Loucy (cell line): Measurements from ENCODE around the gene IRGQ.

Experiments
- H2AFZ ChIP-seq: fragments of 200-600 bp; sonication (generic); 2 replicates; pipeline ENCODE4 v1.6.0; 2016; ENCODE audit warnings: antibody characterized with exemption, mild to moderate bottlenecking, low read length, moderate library complexity
- H3F3A ChIP-seq: fragments of 200-600 bp; 2 replicates; pipeline ENCODE4 v1.6.0; 2016; ENCODE audit warnings: antibody characterized with exemption, low read depth, mild to moderate bottlenecking
- H3K27me3 ChIP-seq: fragments of 200-600 bp; sonication (generic); 2 replicates; pipeline ENCODE4 v1.6.1; 2014; ENCODE audit warnings: low read length, mild to moderate bottlenecking; ENCODE audit not compliant: insufficient read depth, poor library complexity, severe bottlenecking
- H3K36me3 ChIP-seq: fragments of 200-600 bp; sonication (generic); 2 replicates; pipeline ENCODE4 v1.6.1; 2016; ENCODE audit warnings: low read length; ENCODE audit not compliant: insufficient read depth
- H3K4me1 ChIP-seq: fragments of 200-600 bp; sonication (generic); 2 replicates; pipeline ENCODE4 v1.5.1; 2014; ENCODE audit warnings: low read length, mild to moderate bottlenecking; ENCODE audit not compliant: insufficient read depth, poor library complexity, severe bottlenecking
- H3K4me2 ChIP-seq: fragments of 200-600 bp; sonication (generic); 2 replicates; pipeline ENCODE4 v1.6.0; 2014; ENCODE audit warnings: antibody characterized with exemption, low read length, low read depth, mild to moderate bottlenecking; ENCODE audit not compliant: poor library complexity, severe bottlenecking
- H3K4me3 ChIP-seq: fragments of 200-600 bp; sonication (generic); 2 replicates; pipeline ENCODE4 v1.5.1; 2014; ENCODE audit warnings: low read length, mild to moderate bottlenecking, mixed read lengths; ENCODE audit not compliant: poor library complexity, severe bottlenecking
- H3K79me2 ChIP-seq: fragments of 200-600 bp; sonication (generic); 2 replicates; pipeline ENCODE4 v1.6.1; 2014; ENCODE audit warnings: low read length; ENCODE audit not compliant: insufficient read depth
- H3K9ac ChIP-seq: fragments of 200-600 bp; sonication (generic); 2 replicates; pipeline ENCODE4 v1.6.0; 2014; ENCODE audit warnings: mild to moderate bottlenecking, low read depth, low read length, moderate library complexity; ENCODE audit not compliant: poor library complexity, severe bottlenecking
- H3K9me2 ChIP-seq: fragments of 200-600 bp; sonication (generic); replicated peaks from 2 replicates; pipeline ENCODE4 v1.6.1; 2016; ENCODE audit warnings: low read depth, low read length, mixed read lengths
- H3K9me3 ChIP-seq: fragments of 200-600 bp; sonication (generic); 2 replicates; pipeline ENCODE4 v1.6.1; 2014; ENCODE audit warnings: mild to moderate bottlenecking, antibody characterized with exemption, low read length, low read depth; ENCODE audit not compliant: insufficient read depth
- H4K20me1 ChIP-seq: fragments of 200-600 bp; sonication (generic); 2 replicates; pipeline ENCODE4 v1.6.0; 2014; ENCODE audit warnings: antibody characterized with exemption, low read length, mild to moderate bottlenecking; ENCODE audit not compliant: insufficient read depth, poor library complexity, severe bottlenecking
- CTCF ChIP-seq: fragments of 200-600 bp; sonication (generic); conservative IDR thresholded peaks from 2 replicates; pipeline ENCODE4 v1.5.1; 2014; ENCODE audit warnings: mild to moderate bottlenecking, antibody characterized with exemption, low read length
- EZH2phosphoT487 ChIP-seq: fragments of 200-600 bp; IDR thresholded peaks from 2 replicates; pipeline ENCODE4 v1.6.1; 2018; ENCODE audit warnings: antibody characterized with exemption, mild to moderate bottlenecking, moderate library complexity, borderline replicate concordance

IRGQ gene

GRCh38 chr19:43609872-43610271, 13.9 kb upstream of the IRGQ start:
- no peaks in the 10 kb centered on the region for H3K9me3 ChIP-seq
- no peak overlapping the region for H2AFZ ChIP-seq
- no peak overlapping the region for H3K9ac ChIP-seq
- H3K27me3 ChIP-seq = no peaks in the 10 kb centered on the region
- no peaks in the 10 kb centered on the region for H3K9me2 ChIP-seq
- H3K4me1 ChIP-seq = peaks cover 3% of the 10 kb centered on the region
- H4K20me1 ChIP-seq = peaks cover 27% of the 10 kb centered on the region
- no peaks in the 10 kb centered on the region for H3F3A ChIP-seq
- TF ChIP-seq CTCF (no peak), EZH2phosphoT487 (no peak)
- H3K36me3 ChIP-seq = peaks cover 52% of the 10 kb centered on the region; the same call in 1 of the 2 replicates
- H3K4me2 ChIP-seq = no peak overlapping the region
- no peak overlapping the region for H3K4me3 ChIP-seq
- H3K79me2 ChIP-seq = peaks cover 58% of the 10 kb centered on the region

GRCh38 chr19:43607238-43608205, 11.6 kb upstream of the IRGQ start:
- H3K36me3 ChIP-seq = peaks cover 40% of the 10 kb centered on the region; the same call in 1 of the 2 replicates

GRCh38 chr19:43606569-43607229, 10.8 kb upstream of the IRGQ start:
- Histone ChIP-seq H2AFZ (no peak overlapping the region), H3K9me2 (no peaks in the 10 kb centered on the region), H4K20me1 (peaks cover 8% of the 10 kb centered on the region), H3K9ac (no peak overlapping the region), H3F3A (no peaks in the 10 kb centered on the region), H3K9me3 (no peaks in the 10 kb centered on the region), H3K4me3 (no peak overlapping the region), H3K27me3 (no peaks in the 10 kb centered on the region), H3K36me3 (peaks cover 38% of the 10 kb centered on the region; the same call in 1 of the 2 replicates), H3K79me2 (peaks cover 26% of the 10 kb centered on the region; the same call in 1 of the 2 replicates), H3K4me2 (no peak overlapping the region), H3K4me1 (no peaks in the 10 kb centered on the region)
- TF ChIP-seq EZH2phosphoT487 (no peak), CTCF (no peak)

More at GRCh38 chr19:43607238-43608205, 11.6 kb upstream of the IRGQ start:
- Histone ChIP-seq H3K9ac (no peak overlapping the region), H3K4me3 (no peak overlapping the region), H3K4me2 (no peak overlapping the region), H3K27me3 (no peaks in the 10 kb centered on the region), H3K79me2 (peaks cover 35% of the 10 kb centered on the region), H3K9me2 (no peaks in the 10 kb centered on the region), H3K4me1 (no peaks in the 10 kb centered on the region), H3F3A (no peaks in the 10 kb centered on the region), H3K9me3 (no peaks in the 10 kb centered on the region), H4K20me1 (peaks cover 8% of the 10 kb centered on the region), H2AFZ (no peak overlapping the region)
- TF ChIP-seq EZH2phosphoT487 = no peak
- no peak for TF ChIP-seq CTCF
